Measurements from ENCODE around the gene OR52B4.

GRCh38 chr11:4416306-4416705, 48.1 kb upstream of the OR52B4 start:
- TF ChIP-seq CTCF (conservative IDR thresholded peaks at IDR 0.05; ENCODE audit: low read length) (no peak), EZH2phosphoT487 (IDR thresholded peaks at IDR 0.05; ENCODE audit: borderline replicate concordance) (no peak)

All from Loucy (cell line).